Osteoblast (primary cell): ENCODE data around the gene TMEM184C. TPM values are rescaled to one million over a fixed set of nuclear protein-coding genes. Genes with fewer than 3 reads are reported as not detected.

ENCODE experiments used
- DNase-seq: peaks from one replicate; pipeline ENCODE4 v3.0.0; 2011; ENCODE audit warnings: low spot score, mixed read lengths; ENCODE audit not compliant: insufficient read length; ENCODE audit errors: missing footprints
- H2AFZ ChIP-seq: 2 replicates; pipeline ENCODE4 v1.6.0; 2011; ENCODE audit warnings: mild to moderate bottlenecking, low read length
- H3K27ac ChIP-seq: 2 replicates; pipeline ENCODE4 v1.5.1; 2011; ENCODE audit warnings: mild to moderate bottlenecking, low read depth, low read length, moderate library complexity
- H3K27me3 ChIP-seq: 2 replicates; pipeline ENCODE4 v1.6.0; 2012; ENCODE audit warnings: mild to moderate bottlenecking, control low read depth, inconsistent platforms, low read length, moderate library complexity; ENCODE audit not compliant: insufficient read depth
- H3K36me3 ChIP-seq: 2 replicates; pipeline ENCODE4 v1.5.1; 2011; ENCODE audit warnings: mild to moderate bottlenecking, low read length, control low read depth, moderate library complexity; ENCODE audit not compliant: insufficient read depth
- H3K4me1 ChIP-seq: 2 replicates; pipeline ENCODE4 v1.5.1; 2011; ENCODE audit warnings: mild to moderate bottlenecking, low read length, control low read depth, moderate library complexity; ENCODE audit not compliant: insufficient read depth
- H3K4me2 ChIP-seq: 2 replicates; pipeline ENCODE4 v1.6.0; 2011; ENCODE audit warnings: mild to moderate bottlenecking, low read length; ENCODE audit not compliant: insufficient read depth
- H3K4me3 ChIP-seq: fragments of 200-600 bp; sonication (generic); 3 replicates; pipeline ENCODE4 v1.5.1; 2012; ENCODE audit warnings: mild to moderate bottlenecking, low read length, inconsistent platforms; ENCODE audit not compliant: insufficient read depth
- H3K79me2 ChIP-seq: 2 replicates; pipeline ENCODE4 v1.6.0; 2012; ENCODE audit warnings: mild to moderate bottlenecking, low read length, control low read depth, inconsistent platforms; ENCODE audit not compliant: insufficient read depth
- H3K9me3 ChIP-seq: 2 replicates; pipeline ENCODE4 v1.5.1; 2011; ENCODE audit warnings: low read depth, low read length, control low read depth
- H4K20me1 ChIP-seq: 2 replicates; pipeline ENCODE4 v1.6.0; 2012; ENCODE audit warnings: mild to moderate bottlenecking, low read length, control low read depth; ENCODE audit not compliant: insufficient read depth
- CTCF ChIP-seq: IDR thresholded peaks from 2 replicates; pipeline ENCODE4 v1.5.1; 2011; ENCODE audit warnings: mild to moderate bottlenecking, low read depth, low read length, moderate library complexity; ENCODE audit errors: extremely low read depth
- total RNA-seq: library from RNA; depleted of rRNA; stranded (reverse); fragments of >200 nt; gene quantifications from 2 replicates; pipeline ENCODE4 v1.2.3, GENCODE V29; 2012

Gene TMEM184C
- total RNA-seq, result 35.1 and 43.4 TPM in 2 replicates

GRCh38 chr4:147617173-147617840 lies at the start of gene TMEM184C:
TSS of gene TMEM184C (plus strand) at chr4:147617397. CDS start at chr4:147617957, 560 bp downstream.
- peaks cover 17% of the 10 kb centered on the region for H3K4me1 ChIP-seq
- H3K27ac ChIP-seq, result peak within 1 kb of the TSS; percentile 90
- H3K27me3 ChIP-seq, result peaks cover 4% of the 10 kb centered on the region
- H3K4me3 ChIP-seq, result peak within 1 kb of the TSS; percentile 99
- no peaks in the 10 kb centered on the region for H3K9me3 ChIP-seq
- DNase-seq, result peak; percentile 94
- H3K36me3 ChIP-seq, result no peaks in the 10 kb centered on the region
- H3K4me2 ChIP-seq, result peak within 1 kb of the TSS; percentile 95
- no peak for TF ChIP-seq CTCF
- H2AFZ ChIP-seq, result peak within 1 kb of the TSS; percentile 100
- peaks cover 10% of the 10 kb centered on the region for H4K20me1 ChIP-seq
- H3K79me2 ChIP-seq, result peaks cover 47% of the 10 kb centered on the region

- H2AFZ ChIP-seq, result peak overlapping the region; percentile 61
Observed at GRCh38 chr4:147570616-147571015, 46.6 kb upstream of the TMEM184C start.

GRCh38 chr4:147571036-147571770 lies 46.0 kb upstream of the TMEM184C start:
- H4K20me1 ChIP-seq, result no peaks in the 10 kb centered on the region
- H3K79me2 ChIP-seq, result no peaks in the 10 kb centered on the region
- H3K36me3 ChIP-seq, result no peaks in the 10 kb centered on the region
- no peaks in the 10 kb centered on the region for H3K9me3 ChIP-seq
- H3K27me3 ChIP-seq, result no peaks in the 10 kb centered on the region
- H3K4me2 ChIP-seq, result no peak overlapping the region
- no peak for TF ChIP-seq CTCF
- H3K4me1 ChIP-seq, result peaks cover 9% of the 10 kb centered on the region
- no peak overlapping the region for H3K27ac ChIP-seq
- H2AFZ ChIP-seq, result peak overlapping the region; percentile 61
- no peak for DNase-seq
- H3K4me3 ChIP-seq, result no peak overlapping the region

More at GRCh38 chr4:147570616-147571015, 46.6 kb upstream of the TMEM184C start:
- TF ChIP-seq CTCF, result peak; percentile 23
- Histone ChIP-seq H3K79me2 (no peaks in the 10 kb centered on the region), H3K27me3 (no peaks in the 10 kb centered on the region), H3K4me1 (peaks cover 9% of the 10 kb centered on the region), H3K4me2 (no peak overlapping the region), H4K20me1 (no peaks in the 10 kb centered on the region), H3K9me3 (no peaks in the 10 kb centered on the region), H3K36me3 (no peaks in the 10 kb centered on the region), H3K4me3 (no peak overlapping the region), H3K27ac (no peak overlapping the region)
- peak; percentile 36 for DNase-seq

- Histone ChIP-seq H4K20me1 (no peaks in the 10 kb centered on the region), H3K4me1 (peaks cover 23% of the 10 kb centered on the region), H3K79me2 (no peaks in the 10 kb centered on the region), H3K36me3 (no peaks in the 10 kb centered on the region), H3K4me3 (no peak overlapping the region), H3K4me2 (no peak overlapping the region), H3K27ac (no peak overlapping the region), H3K27me3 (no peaks in the 10 kb centered on the region), H2AFZ (no peak overlapping the region), H3K9me3 (no peaks in the 10 kb centered on the region)
- no peak for TF ChIP-seq CTCF
- no peak for DNase-seq
Observed at GRCh38 chr4:147576084-147576483, 41.1 kb upstream of the TMEM184C start.
